ENCODE measurements around the gene ADRA1B.

DNA sequence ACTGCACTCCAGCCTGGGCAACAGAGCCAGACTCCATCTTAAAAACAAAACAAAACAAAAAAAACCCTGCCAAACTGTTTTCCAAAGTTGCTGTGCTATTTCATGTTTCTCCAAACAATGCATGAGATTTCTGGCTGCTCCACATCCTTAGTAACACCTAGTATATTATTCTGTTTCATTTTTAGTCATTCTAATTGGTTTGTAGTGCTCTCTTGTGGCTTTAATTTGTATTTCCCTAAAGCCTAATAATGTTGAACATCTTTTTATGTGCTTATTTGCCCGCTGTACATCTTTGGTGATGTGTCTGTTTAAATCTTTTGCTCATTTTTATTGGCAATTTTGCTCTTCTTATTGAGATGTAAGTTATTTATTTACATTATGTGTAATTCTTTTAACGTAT, 74.2 kb downstream of the ADRA1B start:
- TF ChIP-seq CTCF (IDR thresholded peaks at IDR 0.05; ENCODE audit: insufficient read depth, low read length), result no peak
- TF ChIP-seq, protein P1, sequence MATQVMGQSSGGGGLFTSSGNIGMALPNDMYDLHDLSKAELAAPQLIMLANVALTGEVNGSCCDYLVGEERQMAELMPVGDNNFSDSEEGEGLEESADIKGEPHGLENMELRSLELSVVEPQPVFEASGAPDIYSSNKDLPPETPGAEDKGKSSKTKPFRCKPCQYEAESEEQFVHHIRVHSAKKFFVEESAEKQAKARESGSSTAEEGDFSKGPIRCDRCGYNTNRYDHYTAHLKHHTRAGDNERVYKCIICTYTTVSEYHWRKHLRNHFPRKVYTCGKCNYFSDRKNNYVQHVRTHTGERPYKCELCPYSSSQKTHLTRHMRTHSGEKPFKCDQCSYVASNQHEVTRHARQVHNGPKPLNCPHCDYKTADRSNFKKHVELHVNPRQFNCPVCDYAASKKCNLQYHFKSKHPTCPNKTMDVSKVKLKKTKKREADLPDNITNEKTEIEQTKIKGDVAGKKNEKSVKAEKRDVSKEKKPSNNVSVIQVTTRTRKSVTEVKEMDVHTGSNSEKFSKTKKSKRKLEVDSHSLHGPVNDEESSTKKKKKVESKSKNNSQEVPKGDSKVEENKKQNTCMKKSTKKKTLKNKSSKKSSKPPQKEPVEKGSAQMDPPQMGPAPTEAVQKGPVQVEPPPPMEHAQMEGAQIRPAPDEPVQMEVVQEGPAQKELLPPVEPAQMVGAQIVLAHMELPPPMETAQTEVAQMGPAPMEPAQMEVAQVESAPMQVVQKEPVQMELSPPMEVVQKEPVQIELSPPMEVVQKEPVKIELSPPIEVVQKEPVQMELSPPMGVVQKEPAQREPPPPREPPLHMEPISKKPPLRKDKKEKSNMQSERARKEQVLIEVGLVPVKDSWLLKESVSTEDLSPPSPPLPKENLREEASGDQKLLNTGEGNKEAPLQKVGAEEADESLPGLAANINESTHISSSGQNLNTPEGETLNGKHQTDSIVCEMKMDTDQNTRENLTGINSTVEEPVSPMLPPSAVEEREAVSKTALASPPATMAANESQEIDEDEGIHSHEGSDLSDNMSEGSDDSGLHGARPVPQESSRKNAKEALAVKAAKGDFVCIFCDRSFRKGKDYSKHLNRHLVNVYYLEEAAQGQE (IDR thresholded peaks at IDR 0.05; ENCODE audit: insufficient replicate concordance, low read depth), result no peak

All from HL-60 (cell line).